GM21381 (cell line): ENCODE measurements around the gene BPHL.
"Not testable (repeated sequence)": the region's sequence is repeated elsewhere in the genome, so short reads cannot be mapped to it uniquely, and the experiment has no call there.

Source experiments
- ATAC-seq: cut with Tn5 transposase; IDR thresholded peaks from one replicate; pipeline ENCODE4 v1.9.1; 2021; ENCODE audit warnings: mild to moderate bottlenecking, moderate library complexity; ENCODE audit not compliant: unreplicated experiment

BPHL gene

DNA sequence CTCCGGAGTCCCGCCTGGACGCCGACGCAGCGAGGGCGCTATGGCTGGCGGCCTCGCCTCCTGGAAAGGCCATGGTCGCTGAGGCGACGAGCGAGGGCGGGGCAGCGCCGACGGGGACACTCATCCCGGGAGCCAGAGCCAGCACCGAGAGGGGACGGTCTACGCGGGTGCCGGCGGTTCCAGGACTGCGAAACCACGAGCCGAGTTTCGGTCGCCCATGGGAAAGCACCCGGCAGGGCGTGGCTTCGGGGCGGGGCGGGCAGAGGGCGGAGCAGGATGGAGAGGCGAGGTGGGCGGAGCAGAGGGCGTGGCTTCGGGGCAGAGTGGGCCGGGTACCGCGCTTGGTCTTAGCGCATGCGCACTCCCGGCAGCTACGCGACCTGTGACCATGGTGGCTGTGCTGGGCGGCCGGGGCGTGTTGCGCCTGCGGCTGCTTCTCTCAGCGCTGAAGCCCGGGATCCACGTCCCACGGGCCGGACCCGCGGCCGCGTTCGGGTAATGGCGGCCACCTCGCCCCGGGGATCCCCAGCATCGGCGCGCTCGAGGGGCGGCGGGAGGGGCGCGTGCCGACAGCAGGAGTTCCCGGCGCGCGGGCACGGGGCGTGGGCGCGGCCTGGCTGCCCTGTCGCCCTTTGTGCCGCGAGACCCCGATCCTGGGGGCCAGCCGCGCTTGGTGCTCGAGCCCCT, at the start of gene BPHL:
BPHL (plus strand) TSS at position 359 of the 687 bp plus-strand sequence; CDS start at position 389, 30 bp downstream.
- peak; percentile 92 for ATAC-seq

DNA sequence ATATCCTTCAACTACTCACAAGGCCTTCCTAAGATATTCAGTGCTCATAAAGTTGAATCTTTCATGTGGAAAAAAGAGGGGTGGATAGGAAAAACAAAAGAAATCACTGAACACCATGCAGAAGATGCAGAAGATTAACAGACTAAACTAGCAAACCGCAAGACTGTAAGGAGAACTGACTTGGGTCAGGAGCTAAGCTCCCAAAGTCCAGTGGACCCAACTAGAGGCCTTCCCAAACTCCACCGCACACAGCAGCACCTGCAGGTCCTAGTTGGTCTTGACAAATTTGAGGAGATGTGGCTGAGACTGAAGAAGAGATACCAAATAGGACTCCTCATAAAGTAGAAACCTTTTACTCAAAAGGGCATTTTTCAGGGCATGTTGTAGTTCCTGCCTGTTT, 46.9 kb upstream of the BPHL start:
- ATAC-seq: no peak

DNA sequence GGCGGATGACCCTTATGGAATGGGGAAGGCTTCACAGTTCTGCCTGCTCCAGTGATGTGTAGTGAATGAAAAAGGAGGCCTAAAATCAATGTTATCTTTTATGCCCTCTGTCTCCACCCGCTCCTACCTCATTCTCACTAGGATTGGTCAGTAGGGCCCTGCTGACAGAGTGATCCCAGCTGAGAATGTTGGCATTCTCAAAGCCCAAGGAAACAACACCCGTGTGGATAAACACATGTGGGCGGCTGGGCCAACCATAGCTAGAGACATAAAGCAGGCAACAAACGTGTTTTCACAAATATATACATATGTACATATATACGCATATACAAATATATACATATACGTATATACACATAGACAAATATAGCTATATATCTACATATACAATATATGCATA, 45.7 kb upstream of the BPHL start:
- no peak for ATAC-seq

DNA sequence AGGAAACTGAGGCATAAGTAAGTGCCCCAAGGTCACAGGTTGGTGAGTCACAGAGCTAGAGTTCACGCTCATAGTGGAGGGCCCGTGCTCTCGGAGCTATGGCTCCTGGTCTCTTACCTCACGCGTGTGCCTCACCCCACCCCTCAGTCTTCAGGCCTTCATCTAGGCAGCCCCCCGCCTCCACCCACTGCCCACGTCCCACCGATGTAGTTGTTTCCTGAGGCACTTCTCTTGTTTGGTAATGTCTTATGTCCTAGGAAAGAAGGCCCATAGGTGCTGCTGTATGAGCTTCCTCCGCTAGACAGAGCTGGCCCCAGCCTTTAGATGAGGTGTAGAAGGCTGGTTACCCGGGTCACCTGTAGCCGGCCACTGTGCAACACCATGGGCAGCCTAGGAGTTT, 45.1 kb upstream of the BPHL start:
- ATAC-seq: no peak

DNA sequence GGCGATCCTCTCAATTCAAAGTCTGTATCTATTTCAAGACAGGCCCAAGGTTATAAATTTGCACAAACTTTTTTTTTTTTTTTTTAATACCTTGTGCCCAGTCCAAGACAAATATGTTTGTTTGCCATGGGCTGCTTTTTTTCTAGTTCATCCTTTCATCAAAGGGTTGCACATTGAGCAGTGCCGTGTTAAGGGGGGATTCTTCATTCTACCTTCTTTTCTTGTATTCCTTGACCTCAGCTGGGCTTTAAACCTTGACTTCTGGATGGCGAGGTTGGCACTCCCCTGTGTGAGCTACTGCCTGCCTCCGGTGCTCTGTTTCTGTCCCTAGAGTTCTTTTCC, 42.8 kb upstream of the BPHL start:
- ATAC-seq: no peak

DNA sequence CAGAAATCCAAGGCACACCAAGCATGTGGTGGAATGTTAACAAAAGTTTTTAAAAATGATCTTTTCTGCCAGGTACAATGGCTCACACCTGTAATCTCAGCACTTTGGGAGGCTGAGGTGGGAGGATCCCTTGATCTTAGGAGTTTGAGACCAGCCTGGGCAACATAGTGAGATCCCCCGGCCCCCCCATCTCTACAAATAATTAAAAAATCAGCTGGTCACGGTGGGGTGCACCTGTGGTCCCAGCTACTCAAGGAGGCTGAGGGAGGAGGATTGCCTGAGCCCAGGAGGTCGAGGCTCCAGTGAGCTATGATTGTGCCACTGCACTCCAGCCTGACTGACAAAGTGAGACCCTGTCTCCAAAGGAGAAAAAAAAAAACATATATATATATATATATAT, 42.2 kb upstream of the BPHL start:
- no peak for ATAC-seq

DNA sequence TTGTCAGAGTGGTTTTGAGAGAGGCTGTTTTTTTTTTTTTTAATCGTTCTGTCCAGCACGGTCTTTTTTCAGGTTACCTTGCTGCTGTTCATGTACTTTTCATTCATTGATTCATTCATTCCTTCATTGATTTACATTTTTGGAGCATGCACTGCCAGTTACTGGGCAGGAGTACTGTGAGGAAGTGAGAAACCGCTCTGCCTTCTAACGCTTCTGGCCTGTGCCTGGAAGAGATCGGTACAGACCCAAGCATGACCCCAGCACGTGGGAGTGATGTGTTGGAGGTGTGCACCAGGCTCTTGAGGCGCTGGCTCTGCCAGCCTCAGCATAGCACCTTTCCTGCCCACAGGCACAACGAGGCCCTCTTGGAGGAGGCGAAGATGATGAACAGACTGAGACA, 41.1 kb upstream of the BPHL start:
- no peak for ATAC-seq

DNA sequence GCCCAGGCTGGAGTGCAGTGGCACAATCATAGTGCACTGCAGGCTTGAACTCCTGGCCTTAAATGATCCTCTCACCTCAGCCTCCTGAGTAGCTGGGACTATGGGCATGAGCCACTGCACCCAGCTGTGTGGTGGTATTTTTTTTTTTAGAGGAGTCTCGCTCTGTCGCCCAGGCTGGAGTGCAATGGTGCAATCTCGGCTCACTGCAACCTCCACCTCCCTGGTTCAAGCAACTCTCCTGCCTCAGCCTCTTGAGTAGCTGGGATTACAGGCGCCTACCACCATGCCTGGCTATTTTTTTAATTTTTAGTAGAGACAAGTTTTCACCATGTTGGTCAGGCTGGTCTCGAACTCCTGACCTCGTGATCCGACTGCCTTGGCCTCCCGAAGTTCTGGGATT, 39.6 kb upstream of the BPHL start:
- not testable (repeated sequence) for ATAC-seq

DNA sequence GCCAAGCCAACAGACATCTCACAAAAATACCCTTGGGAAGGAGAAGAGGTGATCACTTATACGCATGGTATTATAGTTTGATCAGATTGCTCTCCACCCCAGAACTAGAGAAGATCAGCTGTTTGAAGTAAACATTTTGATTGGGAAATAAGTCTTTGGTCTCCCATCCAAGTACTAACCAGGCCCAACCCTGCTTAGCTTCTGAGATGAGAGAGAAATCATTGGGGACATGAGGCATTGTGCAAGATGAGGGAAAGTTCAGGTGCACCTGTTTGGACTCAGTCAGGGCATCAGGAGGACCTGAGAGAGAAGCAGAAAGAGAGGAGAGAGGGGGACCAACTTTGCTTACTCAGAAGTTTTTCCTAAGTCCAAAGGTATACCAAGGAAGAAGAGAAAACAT, 38.8 kb upstream of the BPHL start:
- ATAC-seq: no peak

DNA sequence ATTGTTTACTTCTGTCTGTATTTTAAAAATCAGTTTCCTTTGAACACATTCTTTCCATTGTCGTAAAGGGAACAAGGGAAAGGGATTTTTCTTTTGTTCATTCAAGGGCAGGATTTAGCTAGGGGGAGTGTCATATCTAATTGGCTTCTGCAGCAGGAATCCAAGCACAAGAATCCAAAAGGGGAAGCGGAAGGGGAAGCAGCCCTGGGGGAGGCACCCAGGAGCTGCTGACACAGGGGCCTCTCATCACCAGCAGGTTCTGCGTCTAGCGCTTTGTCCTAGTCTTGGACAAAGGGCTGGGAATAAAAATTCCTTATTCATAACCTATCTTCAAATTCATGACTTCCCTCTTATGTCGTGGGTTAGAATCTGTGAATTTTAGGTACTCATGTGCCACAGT, 36.6 kb upstream of the BPHL start:
- no peak for ATAC-seq

DNA sequence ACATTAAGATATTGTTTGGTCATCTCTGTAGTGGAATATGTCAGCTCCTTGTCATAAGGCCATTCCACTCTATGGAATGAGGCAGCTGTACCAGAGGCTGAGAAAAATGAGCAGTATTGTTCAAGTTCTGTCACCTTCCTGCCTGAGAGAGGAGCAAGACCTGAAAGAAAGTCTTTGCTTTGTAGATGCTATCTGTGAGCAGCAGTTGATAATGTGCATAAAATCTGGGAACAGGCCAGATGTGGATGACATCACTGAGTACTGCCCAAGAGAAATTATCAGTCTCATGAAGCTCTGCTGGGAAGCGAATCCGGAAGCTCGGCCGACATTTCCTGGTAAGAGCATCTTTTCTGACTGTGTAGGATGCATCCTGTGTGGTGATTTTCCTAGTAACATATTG, 33.4 kb upstream of the BPHL start:
- no peak for ATAC-seq

DNA sequence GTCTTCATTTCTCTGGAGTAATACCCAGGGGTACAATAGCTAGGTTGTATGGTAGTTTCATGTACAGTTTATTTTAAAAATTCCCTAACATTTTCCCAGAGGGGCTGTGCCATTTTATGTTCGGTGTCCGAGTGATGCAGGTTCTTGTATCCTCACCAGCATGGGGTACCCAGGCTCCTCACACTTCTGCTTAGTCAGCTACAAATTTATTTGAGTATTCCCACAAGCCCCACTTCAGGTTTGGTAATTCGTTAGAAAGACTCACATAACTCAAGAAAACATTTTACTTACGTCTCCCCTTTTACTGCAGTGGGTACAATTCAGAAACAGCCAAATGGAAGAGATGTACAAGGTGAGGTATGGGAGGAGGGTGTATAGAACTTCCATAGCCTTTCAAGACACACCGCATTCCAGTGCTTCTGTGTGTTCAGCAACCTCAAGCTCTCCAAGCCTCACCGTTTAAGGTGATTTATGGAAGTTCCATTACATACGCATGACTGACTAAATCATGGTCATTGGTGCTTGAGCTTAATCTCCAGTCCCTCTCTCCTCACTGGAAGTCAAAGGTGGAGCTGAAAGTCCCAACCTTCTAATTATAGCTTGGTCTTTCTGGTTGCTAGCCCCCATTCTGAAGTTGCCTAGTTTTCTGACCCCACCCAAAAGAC, 32.1 kb upstream of the BPHL start:
- no peak for ATAC-seq

DNA sequence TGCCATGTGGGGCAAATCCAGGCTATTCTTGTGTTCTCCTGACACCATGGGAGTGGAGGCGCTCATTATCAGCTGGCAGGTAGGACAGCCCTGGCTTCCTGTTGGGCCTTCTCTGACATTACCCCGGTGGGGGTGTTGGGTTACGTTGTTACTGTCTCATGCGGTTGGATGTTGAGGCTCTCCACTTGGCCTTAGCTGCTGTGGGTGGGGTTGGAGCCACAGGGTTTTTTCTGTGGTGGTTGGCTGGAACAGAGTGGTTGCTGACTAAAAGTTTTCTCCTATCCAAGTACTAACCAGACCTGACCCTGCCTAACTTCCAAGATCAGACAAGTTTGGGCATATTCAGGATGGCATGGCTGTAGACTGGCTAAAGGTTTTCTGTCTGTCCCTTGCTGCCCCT, 30.1 kb upstream of the BPHL start:
- ATAC-seq: no peak

DNA sequence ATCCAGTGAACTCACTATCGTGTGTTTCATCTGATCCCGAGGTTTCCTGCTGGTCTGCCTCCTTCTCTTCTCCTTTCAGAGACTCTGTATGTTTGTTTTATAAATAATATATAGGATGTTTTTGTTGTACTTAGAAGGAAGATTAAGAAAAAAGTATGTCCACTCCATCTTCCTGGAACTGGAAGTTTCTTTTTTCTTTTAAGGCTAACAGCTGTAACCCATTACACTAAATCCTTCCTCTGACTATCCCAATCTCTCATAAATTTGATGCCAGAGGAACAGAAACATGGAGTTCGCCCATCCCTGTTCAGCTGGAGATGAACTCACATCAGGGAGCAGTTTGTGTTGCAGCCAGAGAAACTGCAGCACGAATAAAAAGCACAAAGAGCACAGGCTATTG, 29.5 kb upstream of the BPHL start:
- ATAC-seq: no peak

DNA sequence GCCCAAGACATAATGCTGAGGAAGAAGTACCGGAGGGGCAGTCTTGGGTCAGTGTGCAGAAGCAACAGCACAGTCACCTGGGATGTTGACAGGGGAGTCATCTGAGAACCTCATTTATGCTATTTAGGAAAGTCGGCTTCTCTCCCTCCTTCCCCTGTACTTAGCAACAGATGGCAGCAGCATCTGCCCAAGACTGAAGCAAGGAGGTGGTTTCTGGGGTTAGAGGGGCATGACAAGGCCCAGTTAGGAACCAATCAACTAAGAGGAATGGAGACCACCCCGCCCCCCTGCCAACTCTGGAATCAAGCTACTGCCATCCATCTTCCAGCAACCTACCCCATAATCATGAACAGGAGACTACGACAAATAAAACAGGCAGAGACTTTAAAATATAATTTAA, 28.5 kb upstream of the BPHL start:
- ATAC-seq: no peak

DNA sequence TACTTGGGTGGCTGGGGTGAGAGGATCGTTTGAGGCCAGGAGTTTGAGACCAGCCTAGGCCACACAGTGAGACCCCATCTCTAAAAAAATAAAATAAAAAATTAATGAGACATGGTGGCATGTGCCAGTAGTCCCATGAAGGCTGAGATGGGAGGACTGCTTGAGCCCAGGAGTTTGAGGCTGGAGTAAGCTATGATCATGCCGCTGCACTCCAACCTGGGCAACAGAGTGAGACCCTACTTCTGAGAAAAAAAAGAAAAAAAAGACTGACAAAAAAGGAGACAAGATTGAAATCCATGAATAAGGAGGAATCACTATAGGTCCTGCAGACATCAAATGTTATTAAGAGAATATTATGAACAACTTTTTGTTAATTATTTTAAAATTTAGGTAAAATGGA, 23.7 kb upstream of the BPHL start:
- ATAC-seq: no peak

DNA sequence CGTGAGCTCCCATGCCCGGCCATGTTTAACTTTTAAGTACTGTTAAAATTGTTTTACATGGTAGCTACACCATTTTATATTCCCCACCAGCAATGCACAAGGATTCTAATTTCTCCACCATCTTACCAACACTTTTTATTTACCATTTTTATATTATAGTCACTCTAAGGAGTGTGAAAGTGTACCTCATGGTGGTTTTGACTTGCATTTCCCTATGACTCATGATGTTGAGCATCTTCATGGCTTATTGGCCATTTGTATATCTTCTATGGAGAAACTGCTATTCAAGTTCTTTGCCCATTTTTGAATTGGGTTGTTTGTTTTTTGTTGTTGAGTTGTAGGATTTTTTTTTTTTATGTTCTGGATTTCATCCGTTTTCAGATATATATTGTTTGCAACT, 15.6 kb upstream of the BPHL start:
- no peak for ATAC-seq

DNA sequence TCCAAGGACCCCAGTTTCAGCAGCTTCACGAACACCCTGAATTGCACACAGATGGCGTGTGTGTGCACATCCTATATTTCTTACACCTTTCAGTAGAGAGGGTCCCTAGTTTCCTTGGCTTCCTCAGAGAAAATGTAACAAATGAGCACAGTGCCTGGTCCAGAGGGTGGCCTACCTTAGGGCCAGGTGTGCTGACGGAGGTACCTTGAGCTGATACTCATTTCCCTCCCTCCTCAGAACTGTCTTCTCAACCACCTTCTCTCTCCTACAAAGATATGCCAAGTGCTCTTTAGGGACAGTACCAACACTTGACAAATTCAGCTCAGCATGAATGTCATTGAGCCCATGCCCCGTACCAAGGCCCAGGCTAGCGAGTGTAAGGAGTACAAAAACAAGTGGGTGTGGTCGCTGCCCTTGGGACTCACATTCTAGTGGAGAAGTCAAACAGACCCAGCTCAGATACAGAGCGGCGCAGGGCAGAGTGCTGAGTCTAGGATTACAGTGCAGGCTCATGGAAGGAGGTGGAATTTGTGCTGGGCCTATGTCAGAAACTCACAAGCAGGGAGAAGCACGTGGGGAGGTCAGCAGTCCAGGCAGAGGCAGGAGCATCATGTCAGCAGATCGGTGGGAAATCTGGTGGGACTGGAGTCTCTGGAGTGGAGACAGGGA, 9.6 kb upstream of the BPHL start:
- ATAC-seq: no peak

DNA sequence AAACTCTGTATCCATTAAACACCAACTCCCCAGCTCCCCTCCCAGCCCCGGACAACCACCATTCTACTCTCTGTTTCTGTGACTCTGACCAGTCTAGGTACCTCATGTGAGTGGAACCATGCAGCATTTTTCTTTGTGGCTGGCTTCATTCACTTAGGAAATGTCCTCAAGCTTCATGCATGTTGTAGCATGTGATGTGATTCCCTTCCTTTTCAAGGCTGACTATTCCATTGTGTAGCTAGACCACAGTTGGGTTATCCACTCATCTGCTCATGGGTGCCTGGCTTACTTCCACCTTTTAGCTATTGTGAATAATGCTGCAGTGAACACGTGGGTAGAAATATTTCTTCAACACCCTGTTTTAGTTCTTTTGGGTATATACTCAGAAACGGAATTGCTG, 8.8 kb upstream of the BPHL start:
- no peak for ATAC-seq

DNA sequence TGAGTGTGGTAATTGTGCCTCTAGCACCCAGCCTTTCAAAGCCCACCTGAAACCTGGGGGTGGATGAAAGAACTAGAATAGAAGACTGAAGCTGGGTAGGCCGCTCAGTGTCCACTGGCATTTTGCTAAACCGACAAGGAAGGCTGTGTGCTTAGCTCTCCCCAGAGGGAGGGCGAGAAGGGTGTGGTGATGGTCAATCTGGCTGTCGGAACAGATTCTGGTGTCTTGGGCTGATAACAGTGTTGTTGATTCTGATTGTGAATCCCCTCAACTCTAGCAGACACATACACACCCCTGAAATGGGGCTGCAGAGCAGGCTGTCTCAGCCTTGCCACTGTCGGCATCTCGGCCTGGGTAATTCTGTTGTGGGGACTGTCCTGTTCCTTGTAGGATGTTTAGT, 4.1 kb upstream of the BPHL start:
- no peak for ATAC-seq

DNA sequence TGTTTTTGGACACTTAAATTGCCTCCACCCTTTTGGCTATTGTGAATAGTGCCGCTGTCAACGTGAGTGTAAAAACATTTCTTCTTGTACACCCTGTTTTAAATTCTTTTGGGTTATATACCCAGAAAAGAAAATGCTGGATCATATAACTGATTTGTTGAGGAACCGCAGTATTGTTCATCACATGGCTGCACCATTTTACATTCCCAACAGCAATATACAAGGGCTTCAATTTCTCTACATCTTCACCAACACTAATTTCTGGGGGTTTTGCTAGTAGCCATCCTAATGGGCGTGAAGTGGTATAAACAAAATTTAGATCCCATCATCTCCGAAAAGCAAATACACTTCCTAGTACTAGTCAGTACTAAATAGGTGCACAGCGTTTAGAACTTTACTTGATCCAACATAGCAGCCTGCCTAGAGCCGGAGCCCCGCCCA, 579 bp upstream of the BPHL start:
- ATAC-seq: no peak

DNA sequence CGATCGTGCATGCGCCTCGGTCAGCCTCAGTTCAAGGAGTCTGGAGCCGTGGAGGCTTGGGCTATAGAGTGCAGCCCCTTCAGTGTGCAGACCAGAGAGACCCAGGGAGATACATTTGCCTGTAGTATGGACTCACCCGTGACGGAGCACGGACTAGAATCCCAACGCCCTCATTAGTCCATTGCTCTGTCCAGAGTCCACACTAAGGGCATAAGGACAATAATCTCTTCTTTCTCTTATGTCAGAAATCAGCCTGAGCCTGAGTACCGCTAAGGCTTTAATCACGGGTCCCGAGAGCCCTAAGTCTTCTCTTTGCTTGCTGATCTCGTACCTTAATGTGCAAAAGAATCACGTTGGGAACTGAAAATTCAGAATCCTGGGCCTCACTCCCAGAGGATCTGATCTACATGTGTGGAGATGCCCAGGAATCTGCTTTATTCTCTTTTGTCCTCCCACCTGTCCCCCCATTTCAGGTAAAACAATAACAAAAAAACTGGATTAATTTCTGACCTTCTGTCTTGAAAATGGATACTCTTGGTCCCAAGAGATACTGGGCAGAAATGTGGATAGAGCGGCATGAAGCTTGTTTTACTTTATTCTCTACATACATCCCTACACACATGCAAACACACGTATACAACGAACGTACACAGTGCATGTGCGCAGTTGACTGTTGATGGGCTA, 671 bp downstream of the BPHL start:
- ATAC-seq: peak; percentile 23
